ENCODE measurements around the gene GUCD1.
"Not testable (repeated sequence)": the region's sequence is repeated elsewhere in the genome, so short reads cannot be mapped to it uniquely, and the experiment has no call there.

GUCD1 gene

DNA sequence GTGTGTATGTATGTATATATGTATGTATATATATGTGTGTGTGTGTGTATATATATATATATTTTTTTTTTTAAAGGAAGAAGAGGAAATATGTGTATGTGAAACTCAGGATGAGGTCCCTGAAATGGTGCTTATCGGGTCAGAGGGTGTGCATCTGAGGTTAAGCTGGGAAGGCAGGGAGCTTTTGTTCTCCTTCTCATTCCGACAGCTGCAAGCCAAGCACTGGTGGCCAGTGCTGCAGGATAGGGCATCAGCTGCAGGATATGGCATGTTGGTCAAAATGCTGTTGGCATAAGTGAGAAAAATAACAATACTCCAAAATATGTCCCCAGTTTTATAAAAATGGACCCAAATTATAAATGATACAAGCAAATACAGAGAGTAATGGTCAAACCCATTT is 8.3 kb upstream of the GUCD1 start:
- DNase-seq = no peak

DNA sequence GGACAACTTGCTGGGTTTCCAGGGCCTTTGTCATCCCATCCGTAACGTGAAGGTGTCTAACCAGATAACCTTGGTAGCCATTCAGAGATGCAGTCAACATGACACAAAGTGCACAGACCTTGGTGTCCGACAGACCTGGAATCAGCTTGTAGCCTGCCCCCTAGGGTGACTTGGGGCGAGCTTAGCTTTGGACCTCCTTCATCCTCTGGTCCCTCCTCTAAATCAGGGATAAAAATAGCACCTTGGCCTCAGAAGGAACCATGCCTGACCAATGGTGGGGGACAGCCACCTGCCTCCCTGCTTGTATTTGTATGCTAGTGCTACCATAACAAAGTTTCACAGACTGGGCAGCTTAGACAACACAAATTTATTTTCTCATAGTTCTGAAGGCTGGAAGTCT is 4.5 kb upstream of the GUCD1 start:
- DNase-seq = no peak

DNA sequence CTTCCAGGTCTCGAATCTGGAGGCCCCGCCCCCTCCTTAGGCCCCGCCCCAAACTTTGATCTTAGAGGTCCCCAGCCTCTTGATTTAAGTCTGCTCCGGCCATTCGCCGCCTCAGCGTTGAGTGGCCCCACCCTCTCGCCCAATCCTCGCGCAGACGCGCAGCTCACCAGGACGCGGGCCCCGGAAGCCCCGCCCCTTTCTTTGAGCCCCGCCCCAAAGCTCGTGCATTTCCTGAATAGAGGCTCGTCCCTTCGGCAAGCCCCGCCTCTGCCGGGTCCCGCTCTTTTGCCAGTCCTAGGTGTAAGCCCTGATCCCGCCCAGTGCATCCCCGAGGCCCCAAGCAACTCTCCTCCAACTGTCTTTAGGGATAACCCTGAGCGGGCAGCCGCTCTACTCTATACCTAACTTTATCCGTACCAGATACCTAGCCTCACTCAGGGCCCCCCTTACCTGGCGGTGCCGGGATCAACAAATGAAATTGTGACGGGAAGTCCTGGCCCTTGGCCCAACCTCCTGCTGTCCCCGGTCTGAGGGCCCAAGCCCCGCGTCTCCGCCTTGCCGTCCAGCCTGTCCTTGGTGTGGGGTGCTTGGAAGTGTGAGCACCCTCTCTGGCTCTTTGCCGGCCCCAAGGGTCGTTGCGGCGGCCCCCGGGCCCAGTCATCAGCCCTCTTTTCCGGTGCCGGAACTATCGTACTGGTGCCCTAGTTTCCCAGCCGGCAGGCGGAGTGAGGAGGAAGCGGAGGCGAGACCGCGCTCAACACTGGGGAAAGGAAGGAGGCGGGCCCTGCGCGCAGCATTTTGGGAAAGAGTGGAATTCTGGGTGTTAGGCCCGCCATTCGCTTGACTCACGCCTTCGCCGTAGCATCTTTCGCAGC is 464 bp upstream of the GUCD1 start, which contains the start of gene SNRPD3:
Gene SNRPD3 (plus strand): TSS at position 835 of the 875 bp plus-strand sequence. CDS start 1,676 bp downstream, outside the sequence.
- DNase-seq = peak; percentile 100

DNA sequence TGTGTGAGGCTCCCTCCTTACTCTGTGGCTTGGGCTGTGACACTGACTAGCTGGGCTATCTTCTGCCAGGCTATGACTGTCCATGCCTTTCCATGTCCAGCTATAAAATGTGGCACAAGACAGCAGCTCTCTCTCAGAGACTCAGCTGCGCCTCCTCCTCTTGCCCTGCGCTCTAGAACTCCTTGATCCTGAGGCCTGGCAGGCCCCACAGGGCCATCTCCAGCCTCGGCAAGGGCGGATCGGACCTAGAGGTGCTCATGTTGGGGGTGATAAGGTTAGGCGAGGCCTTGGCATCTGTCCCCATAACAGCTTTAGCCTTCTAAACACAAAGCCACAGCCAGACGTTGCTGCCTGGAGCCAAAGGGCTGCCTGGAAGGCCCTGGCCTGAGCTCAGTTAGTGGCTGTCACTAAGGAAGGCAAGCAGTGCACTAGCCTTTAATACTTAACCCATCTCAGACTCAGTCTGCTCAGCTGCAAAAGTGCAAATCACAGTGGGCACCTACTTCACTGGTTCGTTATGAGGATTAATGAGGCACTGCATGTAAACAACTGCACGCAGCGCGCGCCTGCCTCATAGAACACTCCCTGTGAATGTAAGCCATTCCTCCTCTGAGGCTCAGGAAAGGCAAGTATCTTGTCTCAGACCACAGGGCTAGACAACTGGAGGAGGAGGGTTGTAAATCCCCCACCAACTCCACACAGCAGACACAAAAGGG is 1.2 kb downstream of the GUCD1 start:
- DNase-seq = no peak

DNA sequence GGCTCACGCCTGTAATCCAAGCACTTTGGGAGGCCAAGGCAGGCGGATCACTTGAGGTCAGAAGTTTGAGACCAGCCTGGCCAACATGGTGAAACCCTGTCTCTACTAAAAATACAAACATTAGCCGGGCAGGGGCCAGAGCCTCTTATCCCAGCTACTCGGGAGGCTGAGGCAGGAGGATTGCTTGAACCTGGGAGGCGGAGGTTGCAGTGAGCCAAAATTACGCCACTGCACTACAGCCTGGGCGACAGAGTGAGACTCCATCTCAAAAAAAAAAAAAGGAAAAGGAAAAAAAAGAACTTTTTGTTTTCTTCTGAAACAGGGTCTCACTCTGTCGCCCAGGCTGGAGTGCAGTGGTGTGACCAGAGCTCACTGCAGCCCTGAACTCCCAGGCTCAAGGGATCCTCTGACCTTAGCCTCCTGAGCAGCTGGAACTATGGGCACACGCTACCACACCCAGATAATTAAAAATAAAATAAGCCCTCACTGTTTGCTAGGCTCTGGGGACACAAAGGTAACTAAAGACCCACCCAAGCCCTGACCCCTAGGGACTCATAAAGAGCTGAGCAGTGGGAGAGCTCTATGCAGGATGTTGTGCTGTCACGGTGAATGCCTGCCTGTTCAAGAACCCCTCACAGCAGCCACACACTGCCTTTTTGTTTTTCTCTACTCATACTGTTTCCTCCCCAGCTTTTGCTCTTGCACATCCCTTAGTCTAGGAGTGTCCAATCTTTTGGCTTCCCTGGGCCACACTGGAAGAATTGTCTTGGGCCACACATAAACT is 2.2 kb downstream of the GUCD1 start:
- DNase-seq = not testable (repeated sequence)

DNA sequence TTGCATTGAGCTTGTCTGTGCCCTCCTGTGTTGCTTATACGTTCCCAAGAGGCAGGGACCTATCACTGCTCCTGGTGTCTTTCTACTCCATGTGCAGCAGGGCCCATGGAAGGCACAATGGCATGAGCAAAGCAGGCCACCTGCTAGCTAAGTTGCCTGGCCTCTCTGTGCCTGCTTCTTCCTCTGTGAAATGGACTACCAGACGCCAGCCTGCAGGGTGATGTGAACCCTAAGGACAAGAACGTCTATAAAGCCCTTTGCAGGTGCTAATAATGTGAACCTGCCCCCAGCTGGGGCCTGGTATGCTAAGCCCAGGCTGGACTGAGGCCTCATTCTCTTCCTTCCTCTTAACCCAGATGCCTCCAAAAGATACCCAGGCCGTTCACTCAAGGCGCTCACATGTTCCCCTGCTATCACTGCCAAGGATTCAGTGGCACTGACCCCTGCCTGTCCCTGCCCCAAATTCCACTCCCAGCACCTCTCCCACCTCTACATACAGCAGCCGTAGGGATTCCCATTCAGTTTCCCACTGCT is 4.0 kb downstream of the GUCD1 start:
- no peak for DNase-seq

DNA sequence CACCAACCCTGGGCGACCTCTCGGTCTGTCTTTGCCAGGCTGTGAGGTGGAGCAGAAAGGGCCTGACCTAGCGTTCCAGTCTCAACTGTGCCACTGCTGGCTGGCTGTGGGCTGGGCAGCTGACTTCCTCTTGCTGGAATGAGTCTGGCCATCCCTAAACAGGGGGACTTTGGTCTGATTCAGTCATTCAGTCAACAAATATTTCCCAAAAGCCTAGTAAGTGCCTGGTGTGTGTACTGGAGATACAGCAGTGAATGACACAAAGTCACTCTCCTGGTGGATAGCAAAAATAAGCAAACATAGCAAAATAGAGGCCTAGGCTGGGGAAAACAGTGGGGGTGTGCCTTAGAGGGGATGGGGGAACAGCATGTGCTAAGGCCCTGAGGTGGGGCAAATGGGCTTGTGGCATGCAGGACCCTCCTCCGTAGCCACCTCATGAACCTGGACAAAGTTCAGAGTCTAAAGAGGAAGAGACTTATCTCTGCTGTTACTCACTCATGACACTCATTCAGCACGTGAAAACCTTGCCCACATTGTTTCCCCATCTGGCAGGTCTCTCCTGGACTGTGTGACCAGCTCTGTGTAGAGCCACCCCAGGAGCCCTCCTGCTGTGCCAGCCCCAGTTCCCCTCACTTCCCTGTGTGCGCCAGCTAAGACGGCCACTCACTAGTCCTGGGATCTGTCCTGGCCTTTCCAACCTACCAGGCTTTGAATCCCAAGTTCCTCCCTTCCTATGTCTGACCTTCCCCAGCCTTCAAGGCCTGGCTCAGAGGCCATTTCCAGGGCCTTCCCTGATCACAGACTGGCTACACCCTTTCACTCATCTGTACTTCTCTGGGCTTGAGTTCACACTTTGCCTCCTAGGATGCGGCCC is 4.7 kb downstream of the GUCD1 start:
- no peak for DNase-seq

DNA sequence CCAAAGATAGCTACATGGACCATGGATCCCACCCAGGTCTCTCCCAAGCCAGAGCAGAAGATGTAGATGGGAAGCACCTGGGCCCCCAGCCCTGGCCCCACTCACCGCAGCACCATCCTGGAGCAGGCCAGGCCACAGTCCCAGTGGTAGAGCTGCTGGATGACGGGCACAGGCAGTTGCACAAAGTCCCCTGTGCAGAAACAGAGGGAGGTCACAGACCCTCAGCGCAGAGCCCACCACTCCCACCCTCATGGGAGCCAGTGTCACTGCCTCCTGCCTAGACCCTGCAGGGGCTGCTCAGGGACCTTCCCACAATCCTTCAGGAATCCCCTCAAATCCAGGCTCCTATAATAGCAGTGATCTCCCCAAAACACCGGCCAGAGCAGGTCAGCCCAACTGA is 6.1 kb downstream of the GUCD1 start:
- no peak for DNase-seq

DNA sequence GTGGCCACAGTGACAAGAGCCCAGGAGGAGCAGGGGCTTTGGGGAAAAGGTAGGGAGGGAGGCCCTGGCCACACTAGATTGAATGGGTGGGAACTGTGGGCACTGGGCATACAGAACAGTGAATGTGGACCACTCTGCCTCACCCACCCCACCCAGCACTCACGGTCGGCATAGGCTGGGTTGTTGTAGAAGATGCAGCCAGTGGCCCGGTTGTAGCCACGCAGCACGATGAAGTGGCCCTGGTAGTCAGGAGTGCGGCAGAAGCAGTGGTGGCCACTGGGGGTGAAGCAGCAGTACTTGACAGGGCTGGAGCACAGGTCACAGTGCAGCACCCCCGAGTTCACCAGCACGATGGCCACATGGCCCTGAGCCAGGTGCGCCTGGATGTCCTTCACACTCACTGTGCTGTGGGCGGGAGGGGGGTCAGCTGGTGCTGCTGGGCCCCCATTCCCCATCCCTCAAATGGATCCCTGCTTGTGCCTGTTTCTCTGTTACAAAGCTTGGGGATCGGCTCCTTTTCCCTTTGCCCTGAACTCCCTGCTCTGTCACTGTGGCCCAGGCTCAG is 11.2 kb downstream of the GUCD1 start:
- no peak for DNase-seq

DNA sequence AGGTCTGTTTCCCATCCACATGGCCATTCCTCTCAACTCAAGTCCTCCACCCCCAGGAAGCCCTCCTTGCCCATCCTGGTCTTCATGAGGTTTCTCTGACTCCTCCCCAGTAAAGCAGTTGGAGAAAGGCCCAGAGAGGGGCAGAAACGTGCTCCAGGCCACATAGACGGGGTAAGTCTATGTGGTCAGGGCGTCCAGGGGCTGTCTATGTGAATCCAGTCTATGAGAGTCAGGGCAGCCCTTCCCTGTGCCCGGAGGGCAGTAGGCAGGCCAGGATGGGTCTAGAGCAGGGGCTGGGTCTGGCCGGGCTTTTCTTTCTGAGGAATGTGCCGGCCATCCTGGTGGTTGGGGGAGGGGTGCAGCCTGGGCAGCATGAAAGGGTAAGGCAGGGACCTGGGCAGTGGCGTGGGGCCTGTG is 11.7 kb downstream of the GUCD1 start:
- DNase-seq = no peak

DNA sequence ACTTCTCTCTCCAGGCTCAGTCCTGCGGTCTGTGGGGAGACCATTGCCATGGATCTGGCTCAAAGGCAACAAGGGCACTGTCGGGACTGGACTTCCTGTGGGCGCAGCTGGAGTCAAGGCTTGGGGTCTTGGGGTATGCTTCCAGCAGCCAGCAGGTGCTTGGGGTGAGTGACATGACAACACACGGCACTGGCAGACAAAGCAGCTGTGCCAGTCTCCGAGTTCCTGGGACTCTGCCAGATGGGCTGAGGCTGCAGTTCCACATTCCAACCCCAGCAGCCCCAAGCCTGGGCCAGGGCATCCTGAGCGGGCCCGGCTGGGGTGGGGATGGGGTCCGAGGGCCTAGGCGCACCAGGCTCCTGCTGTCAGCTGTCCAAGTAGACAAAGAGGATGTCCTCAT is 12.3 kb downstream of the GUCD1 start:
- no peak for DNase-seq

DNA sequence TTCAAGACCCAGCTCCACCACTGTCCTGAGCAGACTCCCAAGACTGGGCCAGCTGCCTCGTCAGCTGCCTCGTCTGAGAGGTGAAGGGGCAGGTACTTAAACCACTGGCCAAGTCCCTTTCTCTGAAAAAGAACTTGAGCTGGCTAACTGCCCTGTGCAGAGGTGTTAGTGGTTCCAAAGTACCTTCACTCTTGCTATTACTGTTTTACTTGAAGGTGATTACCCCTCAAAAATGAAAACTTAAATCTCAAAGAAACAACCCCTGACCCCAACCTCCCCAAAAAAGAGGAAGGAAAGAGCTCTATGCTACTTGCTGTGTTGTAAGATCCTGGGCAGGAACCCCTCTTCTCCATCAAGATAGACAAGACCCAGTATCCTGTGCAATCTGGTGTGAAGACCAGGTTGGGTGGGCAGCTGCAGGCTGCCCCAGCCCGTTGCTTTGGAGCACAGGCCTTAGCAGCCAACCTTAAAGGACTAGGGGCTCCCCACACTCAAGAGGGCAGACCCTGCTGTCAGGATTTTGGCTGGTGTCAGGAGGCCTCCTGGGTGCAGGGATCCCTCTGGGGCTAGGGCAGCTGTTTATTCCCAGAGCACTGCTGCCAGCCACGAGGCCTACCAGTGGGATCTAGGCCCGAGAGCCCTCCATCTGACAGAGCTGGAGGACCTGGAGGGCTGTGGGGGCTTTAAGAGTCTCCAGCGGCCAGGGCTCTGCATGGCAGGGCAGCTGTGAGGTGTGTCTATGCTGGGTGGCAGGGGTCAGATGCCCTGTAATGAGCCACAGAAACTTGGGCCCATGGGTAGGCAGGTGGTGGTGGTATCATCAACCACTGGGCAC is 13.0 kb downstream of the GUCD1 start:
- no peak for DNase-seq

DNA sequence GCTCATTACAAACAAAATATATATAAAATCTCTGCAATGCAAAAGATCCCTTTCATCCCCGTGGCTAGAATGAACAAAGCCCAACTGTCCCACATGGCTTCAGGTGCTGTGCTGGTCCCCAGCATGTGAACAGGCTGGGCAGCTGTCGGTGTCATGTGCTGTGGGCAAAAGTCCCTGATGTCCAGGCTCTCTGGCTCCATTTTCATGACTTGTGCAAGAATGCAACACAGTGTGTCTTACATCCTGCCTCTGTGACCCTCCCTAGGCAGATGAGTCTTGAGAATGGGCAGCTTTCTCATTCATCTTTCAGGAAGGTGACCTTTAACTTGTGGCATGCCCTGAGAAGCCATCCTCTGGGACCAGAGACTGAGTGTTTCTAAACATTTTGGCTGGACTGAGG is 14.5 kb downstream of the GUCD1 start:
- DNase-seq = no peak

DNA sequence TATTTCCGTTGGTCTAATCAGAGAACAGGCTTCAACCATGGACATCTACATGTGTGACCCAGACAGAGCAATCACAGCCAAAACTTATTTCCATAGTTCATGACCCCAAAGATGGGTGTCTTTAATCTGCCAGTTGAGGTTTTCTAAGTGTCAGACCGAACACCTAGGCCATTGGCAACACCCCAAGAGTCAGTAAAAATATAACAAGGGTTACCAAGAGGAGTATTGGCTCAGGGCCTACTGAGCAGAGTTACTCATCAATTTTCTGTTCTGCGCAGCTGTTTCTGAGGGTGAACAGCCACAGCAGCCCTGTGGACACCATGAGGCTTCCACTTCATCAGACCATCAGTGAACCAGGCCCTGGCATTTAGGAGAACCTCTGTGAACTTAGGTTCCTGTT is 18.8 kb downstream of the GUCD1 start:
- no peak for DNase-seq

DNA sequence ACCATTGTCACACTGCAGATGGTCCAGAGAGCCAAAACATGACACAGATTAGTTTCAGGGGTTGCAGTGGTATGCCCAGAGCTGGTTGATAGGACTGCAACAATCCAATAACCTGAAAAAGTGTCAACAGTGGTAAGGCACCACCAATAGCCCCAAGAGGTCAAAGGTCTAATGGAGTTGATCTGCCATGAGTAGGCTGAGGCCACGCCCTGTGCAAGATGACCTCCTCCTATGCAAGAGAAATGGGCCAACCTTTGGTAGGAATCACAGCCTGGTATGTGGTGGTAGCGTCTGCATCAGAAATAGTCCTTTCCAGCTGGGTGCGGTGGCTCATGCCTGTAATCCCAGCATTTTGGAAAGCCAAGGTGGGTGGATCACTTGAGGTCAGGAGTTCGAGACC is 19.6 kb downstream of the GUCD1 start:
- DNase-seq = no peak

DNA sequence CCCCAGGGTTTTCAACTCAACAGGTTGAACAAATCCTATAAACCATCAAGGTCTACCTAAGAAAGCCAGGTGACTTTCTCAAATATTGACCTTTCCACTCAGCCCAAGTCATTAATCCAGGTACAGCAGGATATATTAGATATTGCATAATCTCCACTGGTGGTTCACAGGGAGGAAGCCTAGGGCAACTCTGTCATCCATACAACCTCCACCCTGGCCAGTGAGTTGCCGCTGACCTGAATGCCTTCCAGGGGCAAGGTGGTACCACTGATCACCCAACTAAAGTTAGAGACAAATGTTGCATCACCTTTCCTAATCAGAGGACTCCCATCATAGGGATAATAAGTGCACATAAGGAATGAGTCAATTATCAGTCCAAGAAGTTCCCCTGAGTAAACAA is 22.9 kb downstream of the GUCD1 start:
- DNase-seq = no peak

DNA sequence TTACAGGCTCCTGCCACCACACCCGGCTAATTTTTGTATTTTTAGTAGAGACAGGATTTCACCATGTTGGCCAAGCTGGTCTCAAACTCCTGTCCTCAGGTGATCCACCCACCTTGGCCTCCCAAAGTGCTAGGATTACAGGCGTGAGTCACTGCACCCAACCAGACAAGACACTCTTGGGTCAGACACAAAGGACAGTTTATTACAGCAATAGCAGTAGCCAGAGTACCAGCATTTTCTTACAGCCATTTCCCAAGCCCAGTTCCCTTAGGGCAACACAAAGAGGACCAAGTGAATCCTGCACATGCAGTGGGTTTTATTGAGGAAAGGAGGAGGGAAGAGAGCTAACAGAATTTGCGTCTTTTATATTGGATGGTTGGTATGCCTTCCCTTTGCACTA is 24.0 kb downstream of the GUCD1 start:
- not testable (repeated sequence) for DNase-seq

DNA sequence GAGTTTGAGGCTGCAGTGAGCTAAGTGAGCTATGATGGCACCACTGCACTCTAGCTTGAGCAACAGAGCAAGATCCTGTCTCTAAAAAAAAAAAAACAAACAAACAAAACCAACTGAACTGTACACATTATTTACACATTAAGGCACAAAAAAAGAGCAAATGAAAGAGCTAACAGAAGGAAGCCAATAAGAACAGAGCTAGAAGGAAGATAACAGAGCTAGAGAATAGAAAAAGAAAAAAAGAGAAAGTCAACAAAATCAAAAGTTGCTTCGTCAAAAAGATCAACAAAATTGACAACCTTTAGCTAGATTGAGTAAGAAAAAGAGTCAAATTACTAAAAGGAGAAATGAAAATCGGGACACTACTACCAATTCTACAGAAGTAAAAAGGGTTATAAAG is 25.0 kb downstream of the GUCD1 start:
- DNase-seq = no peak

DNA sequence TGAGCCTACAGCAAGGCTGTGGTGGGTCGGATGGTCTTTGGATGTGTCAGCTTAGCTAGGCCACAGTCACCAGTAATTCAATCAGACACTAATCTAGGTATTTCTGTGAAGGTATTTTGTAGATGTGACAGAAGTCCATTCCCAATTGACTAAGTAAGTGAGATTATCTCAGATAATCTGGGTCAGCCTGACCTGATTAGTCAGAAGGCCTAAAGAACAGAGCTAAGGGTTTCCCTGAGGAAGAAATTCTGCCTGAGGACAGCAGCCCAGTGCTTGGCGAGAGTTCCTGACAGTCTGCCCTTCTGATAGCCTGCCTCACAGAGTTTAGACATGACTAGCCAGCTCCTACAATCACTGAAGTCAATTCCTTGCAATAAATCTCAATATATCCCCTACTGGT is 28.7 kb downstream of the GUCD1 start:
- DNase-seq = no peak

DNA sequence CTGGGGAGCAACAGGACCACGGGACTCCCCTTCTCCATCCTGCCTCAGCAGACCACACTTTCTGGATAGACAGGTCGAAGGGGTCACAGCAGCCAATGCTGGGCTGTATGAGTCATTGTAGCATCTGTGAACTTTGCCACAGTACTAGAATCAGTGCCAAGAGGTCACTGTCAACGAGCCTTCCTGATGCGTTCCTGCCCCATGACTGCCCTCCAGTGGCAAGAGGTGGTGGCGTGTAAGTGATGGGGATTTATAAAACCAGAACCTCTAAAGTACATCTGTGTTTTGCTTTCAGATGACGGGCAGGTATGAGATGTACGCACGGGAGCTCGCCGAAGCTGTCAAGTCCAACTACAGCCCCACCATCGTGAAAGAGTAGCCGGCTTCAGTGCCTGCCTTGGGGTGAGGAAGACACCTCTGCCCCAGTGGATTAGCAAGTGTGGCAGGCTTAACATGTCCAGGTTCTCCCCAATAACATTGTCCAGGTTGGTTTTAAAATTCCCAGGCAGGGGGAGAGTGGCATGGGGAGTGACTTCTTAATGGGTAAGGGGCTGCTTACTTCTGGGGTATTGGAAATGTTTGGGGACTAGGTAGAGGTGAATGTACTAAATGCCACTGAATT is 29.4 kb downstream of the GUCD1 start:
- DNase-seq = peak; percentile 81
